ENCODE data around the gene CALN1.

CALN1 gene

DNA sequence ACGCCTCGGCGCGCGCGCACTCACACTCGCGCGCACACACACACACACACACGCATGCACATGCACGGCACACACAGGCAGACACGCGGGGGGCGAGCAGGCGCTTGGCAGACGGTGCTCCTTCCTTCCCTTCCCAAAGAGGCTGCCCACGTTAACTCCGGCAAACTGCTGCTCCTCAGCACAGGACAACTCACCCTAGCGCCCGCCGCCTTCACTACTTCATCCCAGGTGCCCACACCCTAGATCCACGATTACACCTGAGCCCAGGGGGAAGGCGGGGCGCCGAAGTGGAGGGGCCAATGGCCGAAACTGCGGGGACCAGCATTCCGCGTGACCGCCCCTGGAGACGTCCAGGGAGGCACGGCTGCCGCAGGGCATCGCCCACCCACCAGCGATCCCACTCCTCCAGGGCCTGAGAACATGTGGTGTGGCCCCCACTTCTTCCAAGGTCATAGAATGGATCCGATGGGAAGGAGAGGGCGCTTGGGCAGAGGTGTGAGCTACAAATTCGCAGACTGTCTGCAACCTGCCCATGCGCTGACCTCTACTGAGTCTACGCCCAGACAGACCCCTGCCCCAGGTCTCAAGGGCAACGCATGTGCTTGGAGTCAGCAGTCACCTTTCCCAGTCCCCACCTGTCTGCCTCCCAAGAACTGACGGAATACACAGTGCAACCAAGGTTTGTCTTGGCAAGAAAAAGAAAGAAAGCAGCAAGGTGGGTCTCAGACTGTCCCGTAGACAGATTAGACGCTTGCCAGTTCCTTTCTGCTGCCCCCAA is 74.6 kb downstream of the CALN1 start:
- no peak for DNase-seq (ENCODE audit: low read depth)
- no peak overlapping the region for H3K4me3 ChIP-seq (ENCODE audit: low read length)
- TF ChIP-seq, protein P1, sequence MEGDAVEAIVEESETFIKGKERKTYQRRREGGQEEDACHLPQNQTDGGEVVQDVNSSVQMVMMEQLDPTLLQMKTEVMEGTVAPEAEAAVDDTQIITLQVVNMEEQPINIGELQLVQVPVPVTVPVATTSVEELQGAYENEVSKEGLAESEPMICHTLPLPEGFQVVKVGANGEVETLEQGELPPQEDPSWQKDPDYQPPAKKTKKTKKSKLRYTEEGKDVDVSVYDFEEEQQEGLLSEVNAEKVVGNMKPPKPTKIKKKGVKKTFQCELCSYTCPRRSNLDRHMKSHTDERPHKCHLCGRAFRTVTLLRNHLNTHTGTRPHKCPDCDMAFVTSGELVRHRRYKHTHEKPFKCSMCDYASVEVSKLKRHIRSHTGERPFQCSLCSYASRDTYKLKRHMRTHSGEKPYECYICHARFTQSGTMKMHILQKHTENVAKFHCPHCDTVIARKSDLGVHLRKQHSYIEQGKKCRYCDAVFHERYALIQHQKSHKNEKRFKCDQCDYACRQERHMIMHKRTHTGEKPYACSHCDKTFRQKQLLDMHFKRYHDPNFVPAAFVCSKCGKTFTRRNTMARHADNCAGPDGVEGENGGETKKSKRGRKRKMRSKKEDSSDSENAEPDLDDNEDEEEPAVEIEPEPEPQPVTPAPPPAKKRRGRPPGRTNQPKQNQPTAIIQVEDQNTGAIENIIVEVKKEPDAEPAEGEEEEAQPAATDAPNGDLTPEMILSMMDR (conservative IDR thresholded peaks at IDR 0.05; ENCODE audit: low read depth, low read length): no peak

DNA sequence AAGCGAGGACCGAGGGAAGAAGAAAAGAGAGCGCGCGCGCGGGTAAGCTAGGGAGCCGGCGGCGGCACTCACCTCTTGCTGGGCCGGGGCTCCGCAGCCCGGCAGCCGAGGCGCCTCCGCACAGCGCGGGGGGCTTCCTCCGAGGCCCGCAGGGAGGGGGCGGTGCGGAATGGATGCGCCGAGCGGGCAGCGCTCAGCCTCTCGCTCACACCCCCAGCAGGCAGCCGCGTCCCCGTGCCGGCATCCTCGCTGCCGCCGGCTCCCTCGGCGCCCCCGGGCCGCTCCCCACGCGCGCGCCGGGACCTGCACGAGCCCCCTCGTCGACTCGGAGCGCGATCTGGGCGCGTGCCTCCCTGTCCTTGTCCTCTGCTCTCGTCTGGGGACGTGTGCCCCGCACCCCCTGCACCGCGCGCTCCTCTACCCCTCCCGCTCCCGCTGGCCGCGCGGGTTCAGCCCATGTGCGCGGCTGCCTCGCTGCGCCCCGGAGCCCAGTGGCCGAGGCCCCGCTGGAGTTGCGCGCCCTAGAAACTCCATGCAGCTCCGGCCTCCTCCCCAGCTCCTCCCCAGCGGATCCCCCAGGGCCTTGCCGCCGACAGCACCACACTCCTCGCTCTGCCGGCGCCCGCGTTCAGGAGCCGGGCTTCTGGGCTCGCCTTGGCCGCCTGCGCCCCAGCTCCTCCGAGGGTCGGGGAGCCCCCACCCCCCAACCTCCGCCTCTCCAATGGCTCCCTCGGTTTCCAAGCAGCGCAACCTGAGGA is 75.3 kb downstream of the CALN1 start:
- no peak overlapping the region for H3K4me3 ChIP-seq (ENCODE audit: low read length)
- TF ChIP-seq, protein P1 (conservative IDR thresholded peaks at IDR 0.05; ENCODE audit: low read depth, low read length): no peak
- no peak for DNase-seq (ENCODE audit: low read depth)

DNA sequence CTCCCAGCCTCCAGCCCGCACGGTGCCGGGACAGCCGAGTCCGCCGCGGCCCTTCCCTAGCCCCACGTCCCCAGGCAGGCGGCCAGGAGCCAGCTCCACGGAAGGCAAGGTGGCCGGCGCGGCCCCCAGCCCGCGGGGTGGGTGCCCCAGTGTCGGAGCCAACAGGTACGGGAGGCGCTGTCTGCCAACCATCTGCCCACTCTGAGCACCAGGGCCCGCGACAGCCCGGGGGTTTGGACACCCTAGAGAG is 75.8 kb downstream of the CALN1 start:
- TF ChIP-seq, protein P1 (conservative IDR thresholded peaks at IDR 0.05; ENCODE audit: low read depth, low read length): no peak
- no peak overlapping the region for H3K4me3 ChIP-seq (ENCODE audit: low read length)
- no peak for DNase-seq (ENCODE audit: low read depth)

DNA sequence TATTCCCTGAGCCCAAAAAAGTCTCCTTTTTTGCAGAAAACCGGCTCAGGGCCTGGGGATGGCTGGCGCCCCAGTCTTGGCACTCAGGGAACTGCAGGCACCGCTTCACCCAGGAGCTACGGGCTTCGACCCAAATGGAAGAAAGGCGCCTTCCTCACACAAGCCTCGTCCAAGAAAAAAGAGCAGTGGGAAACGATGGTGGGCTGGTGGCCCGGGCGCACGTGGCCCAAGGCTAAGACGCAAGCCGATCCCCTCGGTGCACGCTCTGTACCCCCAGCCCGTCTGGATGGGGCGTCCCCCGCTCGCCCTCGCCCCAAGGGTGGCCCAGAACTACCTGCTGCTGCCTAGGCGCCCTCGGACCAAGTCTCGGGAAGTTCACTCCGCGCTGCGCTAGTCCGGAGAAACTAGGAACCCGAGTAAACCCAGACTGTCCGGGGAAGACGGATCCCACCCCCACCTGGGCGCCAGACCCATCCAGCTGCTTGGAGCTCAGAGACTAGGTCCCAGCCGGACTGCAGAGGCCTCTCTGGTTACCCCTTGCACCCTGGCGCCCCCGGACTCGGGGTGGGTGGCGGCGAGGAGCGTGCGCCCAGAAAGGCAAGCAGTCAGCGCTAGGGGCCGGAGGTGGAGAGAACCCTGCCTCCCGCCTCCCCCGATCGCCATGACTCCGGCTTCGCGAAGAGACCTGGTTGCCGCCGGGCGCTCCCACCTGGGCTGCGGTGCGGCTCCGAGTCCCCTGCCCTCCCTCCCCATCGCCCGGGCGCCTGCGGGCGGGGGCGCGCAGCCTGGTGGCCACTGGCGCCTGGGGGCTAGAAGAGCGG is 76.4 kb downstream of the CALN1 start:
- TF ChIP-seq, protein P1 (conservative IDR thresholded peaks at IDR 0.05; ENCODE audit: low read depth, low read length): no peak
- DNase-seq (ENCODE audit: low read depth): no peak
- H3K4me3 ChIP-seq (ENCODE audit: low read length): no peak overlapping the region

DNA sequence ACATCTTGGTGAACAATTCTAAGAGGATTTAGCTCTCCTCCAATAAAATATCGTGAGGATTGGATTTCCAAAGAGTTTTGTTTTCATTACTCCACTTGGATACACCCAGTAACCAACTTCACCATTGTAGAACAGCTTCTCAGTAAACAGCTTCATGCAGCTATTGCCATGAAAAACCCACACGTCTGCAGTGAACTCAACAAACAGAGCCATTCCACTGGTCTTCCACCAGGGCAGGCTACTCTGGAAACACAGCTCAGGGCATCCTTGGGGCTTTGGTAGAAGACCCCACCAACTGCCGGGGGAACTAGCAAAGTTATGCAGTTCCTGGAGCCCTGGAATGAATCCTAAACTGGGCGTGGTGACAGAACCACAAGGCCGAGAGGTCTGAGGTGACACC is 77.4 kb downstream of the CALN1 start:
- no peak overlapping the region for H3K4me3 ChIP-seq (ENCODE audit: low read length)
- TF ChIP-seq, protein P1 (conservative IDR thresholded peaks at IDR 0.05; ENCODE audit: low read depth, low read length): no peak
- no peak for DNase-seq (ENCODE audit: low read depth)

DNA sequence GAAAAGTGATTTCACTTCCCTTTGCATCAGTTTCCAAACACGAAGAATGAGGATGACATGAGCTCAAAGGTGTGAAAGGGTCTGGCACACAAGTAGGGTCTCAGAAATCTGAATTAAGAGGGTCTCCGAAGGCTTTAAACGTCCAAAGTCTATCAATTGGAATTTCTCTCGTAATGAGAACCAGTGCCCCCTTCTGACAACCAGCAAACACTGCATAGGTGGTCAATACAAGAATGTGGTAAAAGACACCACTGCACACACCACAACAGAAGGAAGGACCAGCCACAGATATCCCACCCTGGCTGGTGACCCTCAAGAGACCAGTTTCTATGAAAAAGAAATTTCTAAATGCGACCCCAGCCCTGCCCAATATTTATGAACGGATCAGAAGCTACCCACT is 78.1 kb downstream of the CALN1 start:
- no peak overlapping the region for H3K4me3 ChIP-seq (ENCODE audit: low read length)
- TF ChIP-seq, protein P1 (conservative IDR thresholded peaks at IDR 0.05; ENCODE audit: low read depth, low read length): no peak
- DNase-seq (ENCODE audit: low read depth): no peak

Measured in retinal pigment epithelial cell (primary cell).